Measurements from ENCODE around the gene TMPRSS4.

GRCh38 chr11:118117790-118118601 lies 41.1 kb downstream of the TMPRSS4 start:
- TF ChIP-seq CTCF (IDR thresholded peaks at IDR 0.05) (no peak), POLR2A (IDR thresholded peaks at IDR 0.05) (no peak)

All from esophagus squamous epithelium (tissue), 4 donors.